Measurements from ENCODE around the gene TBX1.

The TBX1 gene

DNA sequence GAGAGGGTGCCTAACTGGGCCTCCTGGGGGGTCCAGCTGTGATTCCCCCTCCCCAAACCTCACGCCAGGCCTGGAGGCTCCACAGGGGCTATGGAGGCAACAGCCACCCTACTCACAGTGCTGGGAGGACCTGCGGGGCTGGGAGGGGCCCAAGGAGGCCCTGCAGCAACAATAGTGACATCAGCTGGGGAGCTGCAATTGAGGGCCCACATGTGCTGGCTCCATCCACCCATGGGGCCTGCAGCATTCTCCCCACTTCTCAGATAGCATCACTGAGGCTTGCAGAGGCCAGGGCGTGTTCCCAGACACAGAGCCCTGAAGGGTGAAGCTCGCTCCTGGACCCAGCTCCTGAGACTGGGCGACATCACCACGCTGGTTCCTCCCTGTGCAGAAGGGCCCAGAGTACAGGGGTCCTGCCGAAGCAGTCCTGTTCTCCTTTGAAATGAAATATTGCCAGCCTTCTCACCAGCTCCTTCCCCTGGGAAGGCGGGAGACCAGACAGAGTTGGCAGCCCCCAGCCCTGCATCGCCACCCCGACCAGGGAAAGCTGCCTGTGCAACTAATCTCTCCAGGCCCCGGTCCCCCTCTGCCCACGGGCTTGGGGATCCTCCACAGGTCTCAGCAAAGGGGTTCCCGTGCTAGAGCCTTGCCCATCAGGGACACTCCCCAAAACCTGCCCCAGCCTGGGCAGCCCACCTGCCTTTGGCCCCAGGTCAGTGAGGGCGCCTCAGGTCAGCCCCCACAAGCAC lies 8.9 kb upstream of the TBX1 start:
- no peak for DNase-seq (ENCODE audit: low read depth in 2 of 3, low spot score in 2 of 3)

DNA sequence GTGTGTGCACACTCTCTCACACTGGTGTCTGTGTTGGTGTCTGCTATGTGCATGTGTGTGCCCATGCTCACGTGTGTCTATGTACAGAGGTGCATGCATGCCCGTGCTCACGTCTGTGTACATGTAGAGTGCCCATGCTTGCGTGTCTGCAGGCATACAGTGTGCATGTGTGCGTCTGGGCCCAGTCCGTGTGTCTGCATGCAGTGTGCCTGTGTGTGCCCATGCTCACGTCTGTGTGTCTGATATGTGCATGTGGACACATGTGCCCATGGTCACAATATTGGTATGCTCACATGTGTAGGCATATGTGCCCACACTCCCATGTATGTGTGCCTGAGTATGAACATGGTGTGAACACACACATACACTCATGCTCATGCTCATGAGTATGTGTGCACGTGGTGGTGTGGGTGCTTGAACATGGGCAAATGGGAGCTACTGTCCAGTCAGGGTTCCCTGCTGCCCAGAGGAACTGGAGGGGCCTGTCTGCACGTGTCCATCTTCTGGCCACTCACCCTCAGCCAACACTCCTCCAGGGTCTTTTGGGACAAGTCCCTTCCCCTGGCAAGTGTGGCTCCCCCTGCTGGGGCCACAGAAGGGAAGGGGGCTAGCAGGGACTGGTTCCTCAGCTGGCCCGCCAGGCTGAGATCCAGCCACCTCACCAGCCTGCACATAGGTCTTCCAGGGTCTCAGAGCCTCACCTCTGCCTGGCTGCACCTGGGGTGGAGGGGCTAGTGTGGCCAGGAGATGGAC lies 7.3 kb upstream of the TBX1 start:
- DNase-seq (ENCODE audit: low read depth in 2 of 3, low spot score in 2 of 3): no peak

DNA sequence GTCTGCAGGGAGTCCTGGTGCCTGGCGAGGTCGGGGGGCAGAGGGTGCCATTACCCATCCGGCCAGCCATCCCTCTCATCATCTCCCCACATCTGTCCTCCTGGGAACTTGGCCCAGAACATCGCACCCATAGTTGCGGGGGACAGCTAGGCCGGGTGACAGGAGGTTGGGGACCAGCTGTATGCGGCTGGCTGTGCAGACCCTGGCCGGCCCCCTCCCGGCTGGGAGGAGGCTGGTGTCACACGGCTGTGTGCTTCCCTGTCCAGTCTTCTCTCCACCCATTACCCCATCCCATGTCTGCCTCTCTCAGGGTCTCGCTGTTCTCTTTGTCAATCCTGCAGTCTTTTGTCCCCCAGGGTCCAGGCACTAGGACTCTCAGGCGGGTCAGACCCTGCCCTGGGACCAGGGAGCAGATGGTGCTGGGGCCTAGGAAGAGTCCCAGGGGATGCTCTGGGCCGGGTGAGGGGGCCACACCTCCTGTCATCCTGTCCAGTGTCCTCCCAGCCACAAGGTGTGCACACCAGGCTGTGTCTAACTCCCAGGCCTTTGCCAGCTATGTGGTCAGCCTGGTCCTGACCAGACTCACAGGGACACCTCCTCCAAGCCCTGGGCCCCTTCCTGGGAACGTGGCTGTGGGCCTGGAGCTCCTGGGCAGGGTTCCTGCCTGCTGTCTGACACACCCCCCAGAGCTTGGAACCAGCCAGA lies 6.4 kb upstream of the TBX1 start:
- DNase-seq (ENCODE audit: low read depth in 2 of 3, low spot score in 2 of 3): no peak

DNA sequence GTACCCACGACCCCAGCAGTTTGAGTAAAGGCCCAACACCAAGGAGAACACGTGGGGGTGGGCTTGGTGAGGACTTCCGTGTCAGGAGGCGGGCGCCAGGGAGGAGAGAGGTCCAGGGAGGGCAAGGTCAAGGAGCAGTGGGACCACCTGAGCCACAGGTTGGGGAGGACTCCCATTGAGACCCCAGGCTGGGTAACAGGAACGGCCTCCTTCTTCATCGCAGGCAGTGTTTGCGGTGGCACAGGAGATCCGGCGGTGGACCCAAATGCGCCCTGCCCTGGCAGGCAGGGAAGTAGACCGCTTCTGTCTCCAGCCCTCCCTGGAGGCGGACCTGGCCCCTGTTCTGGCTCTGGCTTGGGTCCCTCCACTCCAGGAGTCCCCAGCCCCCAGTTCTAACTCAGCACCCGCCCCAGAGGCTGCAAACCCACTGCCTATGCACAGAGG lies 5.9 kb upstream of the TBX1 start:
- DNase-seq (ENCODE audit: low read depth in 2 of 3, low spot score in 2 of 3): no peak

DNA sequence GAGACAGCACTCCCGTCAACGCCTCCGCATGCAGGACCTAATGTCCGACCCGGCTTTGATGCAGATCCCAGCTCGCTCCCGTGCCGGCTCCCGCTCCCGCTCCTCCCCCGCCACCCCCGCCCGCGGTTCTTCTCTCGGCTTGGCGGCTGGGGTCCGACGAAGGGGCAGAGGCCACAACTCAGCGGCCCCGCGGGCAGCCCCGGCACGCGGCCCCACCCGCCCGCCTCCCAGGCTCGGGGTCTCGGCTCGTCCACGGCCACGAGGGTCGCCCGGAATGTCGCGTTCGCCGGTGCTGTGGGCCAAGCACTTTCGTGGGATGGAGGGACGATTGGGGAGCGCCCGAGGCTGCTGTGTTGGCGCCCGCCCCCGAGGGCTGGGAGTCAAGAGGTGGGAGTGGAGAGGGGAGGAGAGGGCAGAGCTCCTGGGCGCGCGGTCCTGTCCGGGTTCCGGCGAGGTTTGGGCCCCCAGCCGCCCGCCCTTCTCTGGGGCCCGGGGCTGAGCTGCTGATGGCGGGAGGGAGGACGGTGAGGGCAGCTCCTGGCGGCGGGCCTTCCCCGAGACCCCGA lies 5.3 kb upstream of the TBX1 start:
- DNase-seq (ENCODE audit: low read depth in 2 of 3, low spot score in 2 of 3): no peak

DNA sequence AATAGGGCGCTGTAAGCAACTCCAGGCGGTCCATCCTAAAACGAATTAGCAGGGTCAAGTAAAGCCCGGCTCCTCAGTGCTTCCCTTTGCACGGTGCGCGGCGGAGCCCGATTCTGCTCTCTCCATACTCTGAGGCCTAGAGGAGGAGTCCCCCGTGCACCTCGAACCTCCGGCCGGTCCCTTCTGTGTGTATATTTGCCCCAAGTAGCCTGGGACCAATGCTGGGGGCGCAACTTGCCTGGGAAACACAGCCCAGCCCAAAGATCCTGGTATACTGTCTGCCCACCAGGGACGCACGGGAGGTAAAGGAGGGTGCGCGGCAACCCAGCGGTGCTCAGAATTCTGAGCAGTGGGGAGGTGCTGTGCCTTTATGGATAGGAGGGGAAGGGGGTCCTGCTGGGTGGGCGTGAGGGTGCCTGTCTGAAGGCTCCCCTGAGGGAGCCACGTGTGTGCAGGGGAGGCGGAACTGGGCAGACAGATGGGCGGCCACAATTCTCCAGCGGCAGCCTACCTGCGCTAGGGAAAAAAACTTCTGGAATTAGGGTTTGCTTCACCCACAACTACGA lies 4.8 kb upstream of the TBX1 start:
- no peak for DNase-seq (ENCODE audit: low read depth in 2 of 3, low spot score in 2 of 3)

DNA sequence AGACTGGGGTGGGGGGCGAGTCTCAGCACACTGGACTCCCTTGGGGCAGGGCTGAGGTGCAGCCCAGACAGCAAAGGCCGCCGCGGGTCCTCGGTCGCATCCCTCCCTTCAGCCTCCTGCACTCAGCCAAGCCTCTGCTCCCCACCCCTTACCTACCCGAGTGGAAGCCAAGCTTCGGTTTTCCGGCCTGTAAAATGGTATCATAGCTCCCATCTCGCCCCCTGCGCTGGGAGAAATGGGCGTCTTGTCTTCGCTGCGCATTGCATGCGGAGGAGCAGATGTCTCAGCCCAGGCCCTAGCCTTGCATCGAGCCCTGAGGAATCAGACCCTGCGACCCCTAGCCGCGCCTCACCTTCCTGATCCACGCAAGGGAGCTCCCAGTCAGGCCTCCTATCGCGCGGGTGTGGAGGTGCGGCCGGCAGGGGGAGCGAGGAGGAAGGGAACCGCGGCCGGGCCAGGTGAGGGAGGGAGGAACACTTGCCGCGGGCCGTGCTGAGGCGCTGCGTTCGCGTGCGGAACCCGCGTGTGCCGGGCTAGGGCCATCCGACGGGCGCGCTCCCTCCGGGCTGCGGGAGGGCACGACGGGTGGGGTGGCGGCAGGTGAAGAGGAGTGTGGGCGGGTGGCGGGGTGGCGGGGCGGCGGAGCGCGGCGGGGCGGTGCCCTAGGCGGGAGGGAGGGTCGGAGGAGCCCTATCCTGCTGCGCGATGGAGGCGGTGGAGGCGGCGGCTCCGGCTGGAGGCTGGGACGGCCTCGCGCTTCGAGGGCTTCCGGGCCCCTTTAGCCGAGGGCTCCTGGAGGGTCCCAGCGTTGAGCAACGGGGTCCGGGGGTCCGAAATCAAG lies 4.1 kb upstream of the TBX1 start:
- peak in 1 of 3 experiments; percentile 27 for DNase-seq (ENCODE audit: low read depth in 2 of 3, low spot score in 2 of 3)

DNA sequence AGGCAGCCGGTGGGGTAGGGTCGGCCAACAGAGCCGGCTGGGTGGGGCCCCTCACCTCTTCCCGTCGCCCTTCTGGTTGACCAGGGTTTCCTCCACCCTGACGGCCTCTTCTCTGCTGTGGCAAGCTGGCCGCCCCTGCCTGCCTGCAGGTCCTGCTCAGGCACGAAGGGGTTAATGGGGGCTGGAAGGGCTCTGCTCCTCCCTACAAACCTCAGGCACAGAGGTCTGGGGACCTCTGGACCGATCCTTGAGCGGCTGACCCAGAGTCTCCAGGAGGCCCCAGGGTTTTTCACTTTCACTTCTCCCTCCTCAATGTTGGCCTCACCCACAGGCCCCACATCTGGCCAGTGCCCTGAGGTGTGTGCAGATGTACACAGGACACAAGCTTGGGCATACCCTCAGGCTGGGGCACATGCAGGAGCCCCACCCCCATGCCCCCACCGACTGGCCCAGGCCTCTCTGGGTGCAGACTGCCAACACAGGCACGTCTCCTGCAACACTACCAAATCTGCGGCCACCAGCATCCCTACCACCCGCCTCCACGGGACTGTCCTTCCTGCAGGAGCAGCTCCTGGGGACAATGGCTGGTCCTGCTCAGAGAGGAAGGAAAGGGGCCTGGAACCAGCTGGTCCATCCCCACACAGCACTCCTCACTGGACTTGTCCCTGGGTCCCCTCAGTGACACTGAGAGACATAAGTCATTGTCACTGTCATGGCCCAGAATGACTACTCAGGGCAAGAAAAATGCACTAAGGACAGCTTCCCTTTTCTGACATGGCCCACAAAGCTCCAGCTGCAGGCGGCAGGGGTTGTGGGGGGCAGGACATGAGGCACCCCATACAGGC lies 3.2 kb upstream of the TBX1 start:
- no peak for DNase-seq (ENCODE audit: low read depth in 2 of 3, low spot score in 2 of 3)

DNA sequence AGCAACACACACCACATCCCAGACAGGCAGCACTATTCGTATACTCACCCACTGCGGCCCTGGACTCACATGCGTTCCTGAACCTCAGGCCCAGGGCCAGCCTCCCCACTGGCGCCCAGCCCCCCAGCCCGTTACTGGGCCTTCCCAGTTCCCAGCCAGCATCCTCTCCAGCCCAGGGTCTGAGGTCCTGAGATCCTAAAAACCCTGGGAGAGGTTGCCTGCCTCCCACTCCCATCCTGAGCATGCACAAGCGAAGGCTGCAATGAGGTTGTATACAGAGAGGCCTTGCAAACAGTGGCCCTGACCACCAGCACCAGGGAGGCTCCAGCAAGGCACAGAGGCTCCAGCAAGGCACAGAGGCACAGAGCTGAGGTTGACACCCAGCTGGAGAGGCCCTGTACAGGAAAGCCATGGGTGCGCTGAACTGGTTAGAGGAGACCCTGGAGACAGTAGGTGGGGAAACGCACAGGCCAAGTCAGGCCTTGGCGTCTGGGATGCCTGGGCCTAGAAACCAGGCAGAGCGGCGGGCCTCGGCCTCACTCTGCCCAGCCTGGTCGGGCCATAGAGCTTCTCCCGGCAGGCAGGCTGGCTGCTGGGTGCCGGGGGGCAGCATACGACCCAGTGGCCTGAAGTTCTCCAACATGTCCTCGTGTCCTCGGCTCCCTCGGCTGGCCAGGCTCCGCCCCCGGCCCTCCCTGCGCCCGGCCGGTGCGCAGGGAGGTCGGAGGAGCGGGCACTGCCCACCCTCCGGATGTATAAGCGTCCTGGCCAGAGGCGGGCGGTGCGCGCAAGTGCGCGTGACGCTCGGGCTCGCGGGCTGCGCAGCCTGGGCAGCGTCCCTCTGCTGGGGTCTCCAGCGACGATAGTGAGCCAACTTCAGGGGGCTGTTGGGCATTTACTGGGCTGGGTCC lies 2.3 kb upstream of the TBX1 start:
- no peak for DNase-seq (ENCODE audit: low read depth in 2 of 3, low spot score in 2 of 3)

DNA sequence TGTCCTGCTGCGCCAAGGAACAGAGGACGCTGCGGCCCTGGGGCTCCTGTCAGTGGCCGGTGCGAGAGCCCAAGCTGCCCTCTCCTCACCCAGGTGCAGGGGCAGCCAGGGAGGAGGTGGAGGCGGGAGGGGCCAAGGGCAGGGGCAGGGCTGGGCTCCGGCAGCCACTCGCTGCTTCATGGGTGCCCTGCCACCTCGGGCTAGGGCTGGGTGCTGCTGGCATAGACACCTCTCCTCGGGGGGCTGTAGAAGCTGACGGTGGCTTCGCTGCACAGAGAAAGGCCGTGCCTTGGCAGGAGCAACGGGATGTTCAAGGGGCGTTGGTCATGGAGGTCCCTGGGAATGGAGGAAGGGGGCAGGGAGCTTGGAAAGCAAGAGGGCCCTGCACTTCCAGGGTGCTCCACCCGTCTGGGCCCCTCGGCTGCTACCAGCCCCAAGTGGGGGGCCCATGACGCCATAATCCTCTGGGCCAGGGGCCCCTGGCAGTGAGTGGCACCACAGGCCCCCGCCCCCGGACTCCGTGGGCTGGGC lies 1.6 kb upstream of the TBX1 start:
- no peak for DNase-seq (ENCODE audit: low read depth in 2 of 3, low spot score in 2 of 3)

DNA sequence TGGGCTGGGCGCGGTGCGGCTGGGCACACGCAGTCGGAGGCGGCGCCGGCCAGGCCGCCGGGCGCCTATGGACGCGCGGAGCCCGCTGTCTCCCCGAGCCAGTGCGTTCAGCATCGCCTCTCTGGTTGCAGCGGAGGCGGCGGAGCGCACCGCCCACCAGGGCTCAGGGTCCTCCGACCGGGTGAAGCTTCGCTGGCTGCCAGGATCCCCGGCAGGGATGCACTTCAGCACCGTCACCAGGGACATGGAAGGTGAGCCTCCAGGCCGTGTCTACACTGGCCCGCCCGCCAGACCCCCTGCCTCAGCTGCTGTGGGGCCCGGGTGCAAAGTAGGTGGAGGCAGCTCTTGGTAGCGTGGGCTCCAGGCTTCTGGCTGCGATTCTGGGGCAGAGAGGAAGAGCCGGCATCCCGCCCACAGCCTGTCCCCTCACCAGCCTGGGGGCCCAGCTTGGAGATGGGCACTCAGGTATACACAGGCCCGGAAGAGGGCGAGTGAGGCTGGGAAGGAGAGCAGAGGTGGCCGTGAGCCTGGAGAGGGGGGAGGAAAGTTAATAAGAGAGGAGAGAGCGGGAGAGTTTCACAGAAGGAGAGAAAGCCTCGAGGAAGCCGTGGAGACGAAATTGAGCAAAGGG lies 1.0 kb upstream of the TBX1 start:
- DNase-seq (ENCODE audit: low read depth in 2 of 3, low spot score in 2 of 3): no peak

DNA sequence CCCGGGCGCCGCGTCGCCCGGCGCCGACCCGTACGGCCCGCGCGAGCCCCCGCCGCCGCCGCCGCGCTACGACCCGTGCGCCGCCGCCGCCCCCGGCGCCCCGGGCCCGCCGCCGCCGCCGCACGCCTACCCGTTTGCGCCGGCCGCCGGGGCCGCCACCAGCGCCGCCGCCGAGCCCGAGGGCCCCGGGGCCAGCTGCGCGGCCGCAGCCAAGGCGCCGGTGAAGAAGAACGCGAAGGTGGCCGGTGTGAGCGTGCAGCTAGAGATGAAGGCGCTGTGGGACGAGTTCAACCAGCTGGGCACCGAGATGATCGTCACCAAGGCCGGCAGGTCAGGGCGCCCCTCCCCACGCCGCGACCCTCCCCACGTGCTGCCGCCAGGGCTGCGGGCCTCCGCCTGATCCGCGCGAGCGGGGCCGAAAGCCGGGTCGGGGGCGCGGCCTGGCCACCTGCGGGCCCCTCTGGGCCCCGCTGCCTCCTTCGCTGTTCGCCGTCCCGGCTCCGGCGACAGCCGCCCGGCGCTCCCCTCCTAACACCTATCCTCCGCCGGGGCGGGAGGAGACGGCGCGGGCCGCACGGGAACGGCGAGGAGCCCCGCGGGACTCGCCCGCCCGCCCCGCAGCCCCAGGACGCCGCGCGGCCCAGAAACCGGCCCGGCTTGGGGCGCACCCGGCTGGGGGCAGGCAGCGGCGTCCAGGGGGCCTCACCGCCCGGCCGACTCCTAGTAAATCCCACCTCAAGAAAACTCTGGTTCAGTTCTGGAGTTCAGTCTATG lies 560 bp downstream of the TBX1 start:
- DNase-seq (ENCODE audit: low read depth in 2 of 3, low spot score in 2 of 3): no peak

DNA sequence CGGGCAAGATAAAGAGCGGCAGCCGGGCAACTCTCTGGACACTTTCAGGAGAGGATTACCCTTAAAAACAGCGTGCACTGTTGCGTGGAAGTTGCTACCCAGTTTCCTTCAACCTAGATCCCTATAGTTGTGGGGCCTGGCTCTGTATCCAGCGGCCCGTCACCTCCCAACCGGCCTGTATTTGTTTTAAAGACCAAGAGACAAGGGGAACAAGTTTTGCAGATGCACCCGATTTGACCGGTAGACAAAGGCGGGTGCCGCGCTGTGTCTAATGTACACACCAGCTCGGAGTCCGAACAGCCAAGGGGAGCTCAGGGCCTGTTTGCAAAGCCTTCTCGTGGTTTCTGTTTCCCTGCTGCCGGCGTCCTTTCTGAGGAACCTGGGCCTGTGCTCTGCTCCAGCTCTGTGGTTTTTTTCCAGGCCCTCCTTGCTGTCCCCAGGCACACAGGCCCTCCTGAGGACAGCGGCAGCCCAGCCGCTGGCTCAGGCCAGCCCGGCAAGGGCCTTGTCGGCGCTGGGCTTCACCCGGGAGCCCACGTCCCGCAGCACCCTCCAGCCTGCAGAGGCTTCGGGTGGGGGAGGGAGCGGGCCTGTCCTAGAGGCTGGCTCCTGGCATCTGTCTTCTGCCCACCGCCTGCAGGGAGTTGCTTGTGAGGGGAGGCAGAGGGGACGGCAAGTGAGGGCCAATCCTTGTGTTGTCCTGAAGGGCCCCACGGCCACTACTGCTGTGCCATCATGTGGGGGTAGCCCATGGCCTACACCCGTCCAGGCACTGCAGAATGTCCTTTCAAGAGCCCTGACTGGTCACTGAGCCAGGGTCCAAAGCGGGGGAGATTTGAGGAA lies 1.4 kb downstream of the TBX1 start:
- no peak for DNase-seq (ENCODE audit: low read depth in 2 of 3, low spot score in 2 of 3)

DNA sequence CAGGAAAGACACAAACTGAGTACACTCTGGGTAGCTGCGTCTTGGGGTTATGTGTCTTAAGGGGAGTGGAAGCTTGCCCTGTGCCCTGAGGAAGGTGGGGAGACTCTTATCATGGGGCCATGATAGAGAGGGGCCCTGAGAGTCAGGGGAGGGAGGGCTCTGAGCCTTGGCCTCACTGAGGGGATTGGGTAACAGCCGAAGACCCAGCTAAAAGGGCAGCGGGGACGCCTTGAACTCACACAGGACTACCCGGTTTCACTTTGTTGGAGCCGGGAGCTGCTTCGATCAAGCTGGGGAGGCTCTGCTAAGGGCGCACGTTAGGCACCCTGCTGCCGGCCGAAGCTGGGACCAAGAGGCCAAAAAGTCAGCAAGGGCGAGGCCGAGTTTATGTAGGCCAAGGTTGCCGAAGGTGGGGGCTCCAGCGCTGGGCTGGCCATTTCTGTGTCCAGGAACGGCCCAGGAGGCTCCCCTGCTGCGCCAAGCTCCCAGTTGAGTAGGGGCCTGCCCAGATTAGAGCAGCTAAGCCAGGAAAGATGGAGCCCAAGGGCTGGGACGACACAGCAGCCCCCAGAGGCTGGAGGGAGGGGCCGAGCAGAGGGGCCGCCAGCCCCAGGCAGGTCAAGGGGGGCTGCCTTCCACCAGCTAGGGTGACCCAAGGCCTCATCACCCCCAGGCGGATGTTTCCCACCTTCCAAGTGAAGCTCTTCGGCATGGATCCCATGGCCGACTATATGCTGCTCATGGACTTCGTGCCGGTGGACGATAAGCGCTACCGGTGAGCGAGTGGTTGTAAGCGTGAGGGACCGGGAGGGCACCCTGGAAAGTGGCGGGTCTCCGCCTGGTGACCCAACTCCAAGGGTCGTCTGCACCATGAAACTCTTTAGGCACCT lies 2.2 kb downstream of the TBX1 start:
- DNase-seq (ENCODE audit: low read depth in 2 of 3, low spot score in 2 of 3): no peak
